Measurements from ENCODE around the gene OR13C3. TPM values are rescaled to one million over a fixed set of nuclear protein-coding genes. Genes with fewer than 3 reads are reported as not detected.
"Not testable (repeated sequence)": the region's sequence is repeated elsewhere in the genome, so short reads cannot be mapped to it uniquely, and the experiment has no call there.

Gene OR13C3
- total and polyA plus RNA-seq, 4 experiments from 2014 or later: not detected

DNA sequence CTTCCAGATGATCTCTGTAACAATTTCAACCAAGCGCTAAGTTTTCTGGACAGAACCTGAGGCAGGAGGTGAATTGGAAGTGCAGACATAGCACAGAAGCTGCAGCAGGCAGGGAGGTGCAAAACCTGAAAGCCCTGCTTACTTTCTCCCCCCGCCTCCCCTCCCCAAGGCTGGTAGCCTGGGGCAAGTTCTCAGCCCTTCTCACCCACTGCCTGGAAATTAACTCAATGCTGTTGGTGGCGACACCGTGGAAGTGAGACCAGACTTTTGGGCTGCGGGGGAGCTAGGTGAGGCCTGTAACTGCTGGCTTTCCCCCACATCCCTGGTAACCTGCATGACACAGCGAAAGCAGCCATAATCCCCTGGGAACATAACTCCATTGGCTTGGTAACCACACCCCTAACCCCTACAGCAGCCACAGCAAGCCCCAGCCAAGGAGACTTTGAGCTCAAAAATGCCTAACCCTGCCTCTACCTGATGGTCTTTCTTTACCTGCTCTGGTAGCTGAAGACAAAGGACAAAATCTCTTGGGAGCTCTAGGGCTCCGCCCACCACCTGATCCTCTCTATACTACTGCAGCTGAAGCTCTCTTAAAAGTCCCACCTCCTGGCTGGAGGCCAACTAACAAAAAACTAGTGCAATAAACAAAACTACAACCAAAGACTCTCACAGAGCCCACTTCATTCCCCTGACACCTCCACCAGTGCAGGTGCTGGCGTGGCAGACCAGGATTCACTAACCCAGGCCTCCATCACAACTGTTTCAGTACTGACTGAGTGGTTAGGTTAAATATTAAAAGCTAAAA, 20.4 kb upstream of the OR13C3 start:
- Mint-ChIP-seq H3K4me3 (no peak overlapping the region), H3K36me3 (no peaks in the 10 kb centered on the region), H3K27me3 (peaks cover 0 to 2% of the 10 kb centered on the region in 2 donors), H3K4me1 (no peaks in the 10 kb centered on the region), H3K27ac (peak overlapping the region in 1 of 7 donors; percentile 25), H3K9me3 (peaks cover 0 to 18% (median 6%) of the 10 kb centered on the region in 8 donors)
- DNase-seq: no peak
- CTCF ChIA-PET (ENCODE audit: partially characterized antibody): no interaction called here
- H3K9me3 ChIP-seq (ENCODE audit: control insufficient read depth in 1 of 2, low read length in 2 of 2): no peaks in the 10 kb centered on the region
- no peaks in the 10 kb centered on the region for H3K27me3 ChIP-seq (ENCODE audit: insufficient read depth, low read length)
- intact Hi-C loops (cut with micrococcal nuclease): no loop called here
- no peak overlapping the region for H3K27ac ChIP-seq (ENCODE audit: low read depth, low read length)
- no peaks in the 10 kb centered on the region for H3K36me3 ChIP-seq (ENCODE audit: insufficient read depth, low read length)
- no peaks in the 10 kb centered on the region for H3K4me1 ChIP-seq (ENCODE audit: insufficient read depth, low read length)
- H3K4me3 ChIP-seq (ENCODE audit: low read length in 2 of 2): no peak overlapping the region
- POLR2A ChIA-PET (ENCODE audit: partially characterized antibody): no interaction called here

- no peaks in the 10 kb centered on the region for H3K4me1 ChIP-seq (ENCODE audit: insufficient read depth, low read length)
- CTCF ChIA-PET (ENCODE audit: partially characterized antibody): no interaction called here
- no peaks in the 10 kb centered on the region for H3K27me3 ChIP-seq (ENCODE audit: insufficient read depth, low read length)
- no peak for DNase-seq
- POLR2A ChIA-PET (ENCODE audit: partially characterized antibody): no interaction called here
- intact Hi-C loops (cut with micrococcal nuclease): no loop called here
- Mint-ChIP-seq H3K36me3 (no peaks in the 10 kb centered on the region), H3K27ac (no peak overlapping the region), H3K4me1 (no peaks in the 10 kb centered on the region), H3K9me3 (peaks cover 0 to 17% (median 5%) of the 10 kb centered on the region in 8 donors), H3K27me3 (peaks cover 0 to 3% of the 10 kb centered on the region in 2 donors), H3K4me3 (no peak overlapping the region)
- H3K4me3 ChIP-seq (ENCODE audit: low read length in 2 of 2): no peak overlapping the region
- no peaks in the 10 kb centered on the region for H3K9me3 ChIP-seq (ENCODE audit: control insufficient read depth in 1 of 2, low read length in 2 of 2)
- no peak overlapping the region for H3K27ac ChIP-seq (ENCODE audit: low read depth, low read length)
- H3K36me3 ChIP-seq (ENCODE audit: insufficient read depth, low read length): no peaks in the 10 kb centered on the region
Measured at GRCh38 chr9:104555521-104555920, 18.9 kb upstream of the OR13C3 start.

DNA sequence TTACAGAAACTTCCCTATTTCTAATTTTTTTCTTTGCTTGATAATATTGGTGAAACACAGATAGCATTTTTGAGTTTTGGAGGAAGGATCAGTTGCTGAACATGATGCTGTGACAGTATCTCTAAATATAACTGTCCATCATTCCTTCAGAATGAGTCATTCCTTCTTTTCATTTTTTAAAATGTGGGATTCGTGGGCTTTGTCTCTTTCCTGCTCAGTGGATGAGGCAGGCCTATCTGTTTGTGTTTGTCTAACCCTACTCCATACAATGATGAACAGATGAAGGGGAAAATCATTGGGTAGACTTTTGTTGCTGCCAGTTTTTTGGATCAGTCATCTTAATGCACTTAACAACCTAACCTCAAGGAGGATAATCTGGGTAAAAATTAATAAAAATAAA, 16.6 kb upstream of the OR13C3 start:
- H3K9me3 ChIP-seq (ENCODE audit: control insufficient read depth in 1 of 2, low read length in 2 of 2): no peaks in the 10 kb centered on the region
- no peak overlapping the region for H3K4me3 ChIP-seq (ENCODE audit: low read length in 2 of 2)
- H3K27ac ChIP-seq (ENCODE audit: low read depth, low read length): no peak overlapping the region
- ChIA-PET CTCF (ENCODE audit: partially characterized antibody) (no interaction called here), POLR2A (ENCODE audit: partially characterized antibody) (no interaction called here)
- H3K4me1 ChIP-seq (ENCODE audit: insufficient read depth, low read length): no peaks in the 10 kb centered on the region
- intact Hi-C loops (cut with micrococcal nuclease): no loop called here
- Mint-ChIP-seq H3K9me3 (peaks cover 0 to 14% (median 5%) of the 10 kb centered on the region in 8 donors), H3K36me3 (no peaks in the 10 kb centered on the region), H3K27ac (no peak overlapping the region), H3K4me1 (no peaks in the 10 kb centered on the region), H3K27me3 (peaks cover 0 to 3% of the 10 kb centered on the region in 2 donors), H3K4me3 (no peak overlapping the region)
- DNase-seq: no peak
- H3K36me3 ChIP-seq (ENCODE audit: insufficient read depth, low read length): no peaks in the 10 kb centered on the region
- H3K27me3 ChIP-seq (ENCODE audit: insufficient read depth, low read length): no peaks in the 10 kb centered on the region

GRCh38 chr9:104544644-104545043, 8.0 kb upstream of the OR13C3 start:
- Histone ChIP-seq H3K36me3 (ENCODE audit: insufficient read depth, low read length) (no peaks in the 10 kb centered on the region), H3K27ac (ENCODE audit: low read depth, low read length) (no peak overlapping the region), H3K4me3 (ENCODE audit: low read length in 2 of 2) (no peak overlapping the region), H3K9me3 (ENCODE audit: control insufficient read depth in 1 of 2, low read length in 2 of 2) (no peaks in the 10 kb centered on the region), H3K27me3 (ENCODE audit: insufficient read depth, low read length) (no peaks in the 10 kb centered on the region), H3K4me1 (ENCODE audit: insufficient read depth, low read length) (no peaks in the 10 kb centered on the region)
- Mint-ChIP-seq H3K36me3 (no peaks in the 10 kb centered on the region), H3K4me1 (no peaks in the 10 kb centered on the region), H3K27ac (no peak overlapping the region), H3K4me3 (no peak overlapping the region), H3K27me3 (no peaks in the 10 kb centered on the region), H3K9me3 (no peaks in the 10 kb centered on the region)
- intact Hi-C loops (cut with micrococcal nuclease): no loop called here
- POLR2A ChIA-PET (ENCODE audit: partially characterized antibody): no interaction called here
- CTCF ChIA-PET (ENCODE audit: partially characterized antibody): no interaction called here
- no peak for DNase-seq

GRCh38 chr9:104539275-104539674, 2.6 kb upstream of the OR13C3 start:
- POLR2A ChIA-PET (ENCODE audit: partially characterized antibody): no interaction called here
- no peaks in the 10 kb centered on the region for H3K27me3 Mint-ChIP-seq

DNA sequence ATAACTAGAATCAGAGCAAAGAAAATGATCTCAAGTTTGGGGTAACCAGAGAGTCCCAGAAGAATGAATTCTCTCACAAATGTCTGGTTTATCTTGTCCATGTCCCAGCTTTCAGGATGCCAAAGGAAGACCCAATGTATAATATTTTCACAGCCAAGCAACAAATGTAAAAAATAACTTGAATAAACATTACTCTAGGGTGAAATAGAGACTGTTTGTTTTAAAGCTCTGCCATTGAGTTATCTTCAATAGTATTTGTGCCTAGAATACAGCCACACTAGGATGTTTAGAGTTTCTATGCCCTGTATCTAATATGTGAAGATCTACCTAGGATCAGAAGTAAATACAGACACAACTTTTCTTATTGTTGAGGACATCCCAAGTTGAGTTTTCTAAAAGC, 9.5 kb downstream of the OR13C3 start, which contains the start of gene OR13C4:
OR13C4 (minus strand) TSS at position 101 of the 400 bp plus-strand sequence; CDS start at position 101, 0 bp downstream.
- Histone ChIP-seq H3K27me3 (ENCODE audit: insufficient read depth, low read length) (no peaks in the 10 kb centered on the region), H3K36me3 (ENCODE audit: insufficient read depth, low read length) (no peaks in the 10 kb centered on the region), H3K4me1 (ENCODE audit: insufficient read depth, low read length) (no peaks in the 10 kb centered on the region), H3K4me3 (ENCODE audit: low read length in 2 of 2) (no peak within 1 kb of the TSS), H3K27ac (ENCODE audit: low read depth, low read length) (no peak within 1 kb of the TSS), H3K9me3 (ENCODE audit: control insufficient read depth in 1 of 2, low read length in 2 of 2) (no peaks in the 10 kb centered on the region)
- Mint-ChIP-seq H3K9me3 (peaks cover 0 to 6% (median 0%) of the 10 kb centered on the region in 8 donors), H3K27me3 (no peaks in the 10 kb centered on the region), H3K4me1 (no peaks in the 10 kb centered on the region), H3K36me3 (no peaks in the 10 kb centered on the region), H3K4me3 (no peak within 1 kb of the TSS), H3K27ac (no peak within 1 kb of the TSS)
- intact Hi-C loops (cut with micrococcal nuclease): no loop called here
- ChIA-PET POLR2A (ENCODE audit: partially characterized antibody) (no interaction called here), CTCF (ENCODE audit: partially characterized antibody) (no interaction called here)
- no peak for DNase-seq

More at GRCh38 chr9:104539275-104539674, 2.6 kb upstream of the OR13C3 start:
- Mint-ChIP-seq H3K4me3 (no peak overlapping the region), H3K9me3 (no peaks in the 10 kb centered on the region), H3K36me3 (no peaks in the 10 kb centered on the region), H3K4me1 (no peaks in the 10 kb centered on the region), H3K27ac (no peak overlapping the region)
- Histone ChIP-seq H3K9me3 (ENCODE audit: control insufficient read depth in 1 of 2, low read length in 2 of 2) (no peaks in the 10 kb centered on the region), H3K36me3 (ENCODE audit: insufficient read depth, low read length) (no peaks in the 10 kb centered on the region), H3K4me1 (ENCODE audit: insufficient read depth, low read length) (no peaks in the 10 kb centered on the region), H3K27me3 (ENCODE audit: insufficient read depth, low read length) (no peaks in the 10 kb centered on the region), H3K27ac (ENCODE audit: low read depth, low read length) (no peak overlapping the region), H3K4me3 (ENCODE audit: low read length in 2 of 2) (no peak overlapping the region)
- CTCF ChIA-PET (ENCODE audit: partially characterized antibody): no interaction called here
- intact Hi-C loops (cut with micrococcal nuclease): no loop called here
- no peak for DNase-seq

GRCh38 chr9:104520241-104520640, 16.4 kb downstream of the OR13C3 start:
- H3K27me3 ChIP-seq (ENCODE audit: insufficient read depth, low read length); CTCF ChIA-PET (ENCODE audit: partially characterized antibody); H3K36me3 ChIP-seq (ENCODE audit: insufficient read depth, low read length); H3K4me1 ChIP-seq (ENCODE audit: insufficient read depth, low read length); H3K27ac ChIP-seq (ENCODE audit: low read depth, low read length); H3K36me3 Mint-ChIP-seq; H3K9me3 Mint-ChIP-seq; H3K4me3 ChIP-seq (ENCODE audit: low read length in 2 of 2); H3K27me3 Mint-ChIP-seq; intact Hi-C loops (cut with micrococcal nuclease); POLR2A ChIA-PET (ENCODE audit: partially characterized antibody); H3K27ac Mint-ChIP-seq; H3K4me1 Mint-ChIP-seq; H3K9me3 ChIP-seq (ENCODE audit: control insufficient read depth in 1 of 2, low read length in 2 of 2); H3K4me3 Mint-ChIP-seq; DNase-seq: not testable (repeated sequence)
